Osteocyte (in vitro differentiated cells): ENCODE results near the gene GIPC3. TPM values are rescaled to one million over a fixed set of nuclear protein-coding genes. Genes with fewer than 3 reads are reported as not detected.
"Not testable (repeated sequence)": the region's sequence is repeated elsewhere in the genome, so short reads cannot be mapped to it uniquely, and the experiment has no call there.

Experiments used
- DNase-seq: peaks from one replicate; pipeline ENCODE4 v3.0.0; 2021; ENCODE audit warnings: mixed read lengths; ENCODE audit not compliant: unreplicated experiment; ENCODE audit errors: extremely low spot score
- H3K27ac Mint-ChIP-seq: one replicate; pipeline ENCODE4 v1.8.0; 2021; ENCODE audit warnings: mild to moderate bottlenecking, mixed read lengths; ENCODE audit not compliant: unreplicated experiment
- H3K27me3 Mint-ChIP-seq: one replicate; pipeline ENCODE4 v1.8.0; 2021; ENCODE audit warnings: mixed read lengths; ENCODE audit not compliant: unreplicated experiment
- H3K36me3 Mint-ChIP-seq: one replicate; pipeline ENCODE4 v1.8.0; 2021; ENCODE audit warnings: mixed read lengths; ENCODE audit not compliant: unreplicated experiment
- H3K4me1 Mint-ChIP-seq: one replicate; pipeline ENCODE4 v1.8.0; 2021; ENCODE audit warnings: mixed read lengths; ENCODE audit not compliant: unreplicated experiment
- H3K4me3 Mint-ChIP-seq: one replicate; pipeline ENCODE4 v1.8.0; 2021; ENCODE audit warnings: mild to moderate bottlenecking, moderate library complexity, mixed read lengths; ENCODE audit not compliant: unreplicated experiment
- H3K9me3 Mint-ChIP-seq: one replicate; pipeline ENCODE4 v1.8.0; 2021; ENCODE audit warnings: mixed read lengths; ENCODE audit not compliant: unreplicated experiment
- CTCF ChIP-seq: fragments of 200-600 bp; sonication (generic); IDR thresholded peaks from 2 replicates; pipeline ENCODE4 v1.5.0; 2021; ENCODE audit warnings: antibody characterized with exemption, mild to moderate bottlenecking, moderate library complexity
- total RNA-seq: library from RNA; stranded (reverse); gene quantifications from 2 replicates; pipeline ENCODE4 v1.2.1, GENCODE V29; 2021

GIPC3 gene
- total RNA-seq, 1 donor from 2014 or later = 0.67 TPM

GRCh38 chr19:3557461-3558248 lies 27.6 kb upstream of the GIPC3 start, which contains the start of gene MFSD12:
Gene MFSD12, minus strand, starts transcription at chr19:3557586. Its CDS starts 183 bp downstream, at chr19:3557403.
- peak within 1 kb of the TSS; percentile 94 for H3K27ac Mint-ChIP-seq
- peak within 1 kb of the TSS; percentile 91 for H3K4me3 Mint-ChIP-seq
- peaks cover 36% of the 10 kb centered on the region for H3K4me1 Mint-ChIP-seq
- H3K9me3 Mint-ChIP-seq = no peaks in the 10 kb centered on the region
- DNase-seq = peak; percentile 98
- no peaks in the 10 kb centered on the region for H3K36me3 Mint-ChIP-seq
- H3K27me3 Mint-ChIP-seq = no peaks in the 10 kb centered on the region
- TF ChIP-seq CTCF = no peak

GRCh38 chr19:3563709-3564524 lies 21.4 kb upstream of the GIPC3 start:
- peak overlapping the region; percentile 50 for H3K27ac Mint-ChIP-seq
- TF ChIP-seq CTCF = no peak
- no peaks in the 10 kb centered on the region for H3K9me3 Mint-ChIP-seq
- H3K27me3 Mint-ChIP-seq = no peaks in the 10 kb centered on the region
- H3K36me3 Mint-ChIP-seq = no peaks in the 10 kb centered on the region
- peaks cover 14% of the 10 kb centered on the region for H3K4me1 Mint-ChIP-seq
- DNase-seq = no peak
- no peak overlapping the region for H3K4me3 Mint-ChIP-seq

- DNase-seq = no peak
- H3K9me3 Mint-ChIP-seq = no peaks in the 10 kb centered on the region
- TF ChIP-seq CTCF = no peak
- H3K27ac Mint-ChIP-seq = peak overlapping the region; percentile 73
- no peak overlapping the region for H3K4me3 Mint-ChIP-seq
- no peaks in the 10 kb centered on the region for H3K36me3 Mint-ChIP-seq
- H3K27me3 Mint-ChIP-seq = no peaks in the 10 kb centered on the region
- peaks cover 14% of the 10 kb centered on the region for H3K4me1 Mint-ChIP-seq
These were observed 20.1 kb upstream of the GIPC3 start for GRCh38 chr19:3565139-3565538.

GRCh38 chr19:3570042-3570441 lies 15.2 kb upstream of the GIPC3 start:
- DNase-seq, H3K27ac Mint-ChIP-seq, H3K27me3 Mint-ChIP-seq, H3K4me3 Mint-ChIP-seq, H3K9me3 Mint-ChIP-seq, H3K36me3 Mint-ChIP-seq: not testable (repeated sequence)
- H3K4me1 Mint-ChIP-seq = peaks cover 22% of the 10 kb centered on the region

- H3K27ac Mint-ChIP-seq = peak overlapping the region; percentile 36
- peaks cover 9% of the 10 kb centered on the region for H3K36me3 Mint-ChIP-seq
- H3K4me3 Mint-ChIP-seq = no peak overlapping the region
- no peak for TF ChIP-seq CTCF
- DNase-seq = no peak
- peaks cover 21% of the 10 kb centered on the region for H3K4me1 Mint-ChIP-seq
- no peaks in the 10 kb centered on the region for H3K27me3 Mint-ChIP-seq
- H3K9me3 Mint-ChIP-seq = no peaks in the 10 kb centered on the region
These were observed 14.7 kb upstream of the GIPC3 start for GRCh38 chr19:3570606-3571011.
